Gastrocnemius medialis (tissue), 4 donors: ENCODE data around the gene CSNK2A1. TPM values are rescaled to one million over a fixed set of nuclear protein-coding genes. Genes with fewer than 3 reads are reported as not detected.

Source experiments
- ATAC-seq, 2 donors: fragments of 150-250 bp; one replicate each; pipeline ENCODE4 v1.9.1; 2016
- DNase-seq, 2 donors: peaks; one replicate each; pipeline ENCODE4 v3.0.0-alpha.2; 2019
- H3K27ac ChIP-seq, 4 donors: fragments of 200-600 bp; sonication (generic); 1 replicate in 1 of 4; 2 replicates in 3 of 4; pipeline ENCODE4 v1.5.1; 2016 to 2018; ENCODE audit warnings: mild to moderate bottlenecking in 2 of 4, moderate library complexity in 1 of 4
- H3K27me3 ChIP-seq, 3 donors: fragments of 200-600 bp; sonication (generic) in 2 of 3; 1 replicate in 1 of 3; 2 replicates in 2 of 3; pipeline versions ENCODE4 v1.5.1 to v1.6.0; 2016 to 2019; ENCODE audit warnings: mild to moderate bottlenecking in 1 of 3, moderate library complexity in 1 of 3
- H3K36me3 ChIP-seq, 2 donors: fragments of 200-600 bp; sonication (generic) in 1 of 2; one replicate each; pipeline ENCODE4 v1.5.1; 2017 to 2018
- H3K4me1 ChIP-seq, 2 donors: fragments of 200-600 bp; sonication (generic) in 1 of 2; one replicate each; pipeline ENCODE4 v1.5.1; 2016 to 2017; ENCODE audit warnings: mild to moderate bottlenecking in 2 of 2
- H3K4me3 ChIP-seq, 4 donors: fragments of 200-600 bp; sonication (generic) in 3 of 4; 1 replicate in 1 of 4; 2 replicates in 3 of 4; pipeline ENCODE4 v1.5.1; 2016 to 2019; ENCODE audit warnings: mild to moderate bottlenecking in 2 of 4
- H3K9me3 ChIP-seq, 3 donors: fragments of 200-600 bp; sonication (generic) in 2 of 3; 1 replicate in 1 of 3; 2 replicates in 2 of 3; pipeline ENCODE4 v1.5.1; 2016 to 2019
- POLR2A ChIP-seq, 2 donors: fragments of 450-650 bp; IDR thresholded peaks; one replicate each; pipeline ENCODE4 v1.6.1; 2017; ENCODE audit warnings: antibody characterized with exemption in 2 of 2, mild to moderate bottlenecking in 2 of 2, moderate library complexity in 2 of 2
- in situ Hi-C, 4 donors: fragments of 200-750 bp; cut with MboI; loops; one replicate each; pipeline versions ENCODE4 v1.15.0 to v1.8.0; 2017; ENCODE audit warnings: low sequenced_read_pairs in 4 of 4
- intact Hi-C: fragments of 100-400 bp; cut with DNase I; formaldehyde crosslinking; loops from one replicate; pipeline ENCODE4 v1.15.1; 2023; ENCODE audit warnings: low total_unique reads
- total RNA-seq, 4 donors: library from RNA; depleted of rRNA; stranded (reverse); fragments of >200 nt; gene quantifications; one replicate each; pipeline versions ENCODE4 v1.1.0 to v1.2.3, GENCODE V29; 2016
- TF ChIP-seq, protein P1 (sequence below), 5 experiments: fragments of 450-650 bp in 3 of 5; fragments of 200-600 bp in 2 of 5; sonication (generic) in 2 of 5; IDR thresholded peaks in 4 of 5; conservative IDR thresholded peaks in 1 of 5; 1 replicate in 4 of 5; 2 replicates in 1 of 5; pipeline ENCODE4 v1.5.1; 2016 to 2019; ENCODE audit warnings: antibody characterized with exemption in 5 of 5, mild to moderate bottlenecking in 3 of 5, moderate library complexity in 3 of 5

CSNK2A1 gene
- total RNA-seq, 4 donors from 2014 or later: 108 to 180 (median 157) TPM

DNA sequence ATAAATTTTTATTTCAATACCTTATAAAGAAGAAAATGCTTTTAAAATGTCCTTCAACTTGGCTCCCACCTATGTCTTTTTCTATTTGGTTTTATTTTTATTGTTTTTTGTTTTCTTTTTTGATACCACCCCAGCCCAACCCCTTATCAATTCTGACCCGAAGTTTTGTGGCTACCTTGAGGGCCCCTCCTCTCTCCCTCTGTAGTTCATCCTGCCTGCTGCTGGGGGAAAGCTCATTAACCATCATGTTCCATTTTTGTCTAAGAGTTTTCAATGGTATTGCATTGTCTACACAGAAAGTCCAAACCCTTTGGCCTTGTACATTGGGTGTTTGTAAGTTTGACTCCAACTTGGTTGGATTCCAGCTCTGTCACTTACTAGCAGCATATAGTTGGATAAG, 5.3 kb upstream of the CSNK2A1 start:
- intact Hi-C loops: loop anchor here (10.0 kb wide), 1 partner anchor 566 kb away; the partner anchor contains the start of gene PSMF1
- no peak for DNase-seq
- no peaks in the 10 kb centered on the region for H3K36me3 ChIP-seq
- H3K27ac ChIP-seq: no peak overlapping the region
- no peak for ATAC-seq
- peaks cover 4% of the 10 kb centered on the region in 2 donors for H3K4me1 ChIP-seq
- peaks cover 0 to 3% (median 0%) of the 10 kb centered on the region in 3 donors for H3K27me3 ChIP-seq
- in situ Hi-C loops: loop anchor here in 1 of 4 donors (10.0 kb wide), 1 partner anchor 106 kb away; the partner anchor contains the start of gene SRXN1
- no peak for TF ChIP-seq POLR2A (IDR thresholded peaks at IDR 0.05)
- TF ChIP-seq, protein P1, sequence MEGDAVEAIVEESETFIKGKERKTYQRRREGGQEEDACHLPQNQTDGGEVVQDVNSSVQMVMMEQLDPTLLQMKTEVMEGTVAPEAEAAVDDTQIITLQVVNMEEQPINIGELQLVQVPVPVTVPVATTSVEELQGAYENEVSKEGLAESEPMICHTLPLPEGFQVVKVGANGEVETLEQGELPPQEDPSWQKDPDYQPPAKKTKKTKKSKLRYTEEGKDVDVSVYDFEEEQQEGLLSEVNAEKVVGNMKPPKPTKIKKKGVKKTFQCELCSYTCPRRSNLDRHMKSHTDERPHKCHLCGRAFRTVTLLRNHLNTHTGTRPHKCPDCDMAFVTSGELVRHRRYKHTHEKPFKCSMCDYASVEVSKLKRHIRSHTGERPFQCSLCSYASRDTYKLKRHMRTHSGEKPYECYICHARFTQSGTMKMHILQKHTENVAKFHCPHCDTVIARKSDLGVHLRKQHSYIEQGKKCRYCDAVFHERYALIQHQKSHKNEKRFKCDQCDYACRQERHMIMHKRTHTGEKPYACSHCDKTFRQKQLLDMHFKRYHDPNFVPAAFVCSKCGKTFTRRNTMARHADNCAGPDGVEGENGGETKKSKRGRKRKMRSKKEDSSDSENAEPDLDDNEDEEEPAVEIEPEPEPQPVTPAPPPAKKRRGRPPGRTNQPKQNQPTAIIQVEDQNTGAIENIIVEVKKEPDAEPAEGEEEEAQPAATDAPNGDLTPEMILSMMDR (IDR thresholded peaks at IDR 0.05 in 4 of 5, conservative IDR thresholded peaks at IDR 0.05 in 1 of 5): no peak
- H3K4me3 ChIP-seq: no peak overlapping the region
- no peaks in the 10 kb centered on the region for H3K9me3 ChIP-seq

DNA sequence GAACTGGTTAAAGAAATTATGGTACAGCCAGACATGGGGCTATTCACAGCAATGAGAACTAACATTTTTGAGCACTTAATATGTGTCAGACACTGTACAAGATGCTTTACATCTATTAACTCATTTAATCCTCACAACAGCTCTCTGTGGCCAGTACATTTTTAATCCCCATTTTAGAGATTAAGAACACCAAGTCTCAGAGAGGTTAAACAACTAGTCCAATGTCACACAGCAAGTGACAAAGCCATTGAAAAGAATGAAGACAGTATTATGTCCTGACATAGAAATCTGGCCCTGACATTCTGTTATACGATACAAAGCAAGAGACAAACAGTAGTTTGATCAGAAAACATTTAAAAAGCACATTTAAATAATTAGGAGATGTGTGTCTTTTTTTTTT, 3.8 kb upstream of the CSNK2A1 start:
- H3K4me3 ChIP-seq: no peak overlapping the region
- in situ Hi-C loops: loop anchor here in 1 of 4 donors (10.0 kb wide), 1 partner anchor 107 kb away; the partner anchor contains the start of gene SRXN1
- no peak for DNase-seq
- intact Hi-C loops: loop anchor here (10.0 kb wide), 1 partner anchor 567 kb away; the partner anchor contains the start of gene PSMF1
- TF ChIP-seq, protein P1 (IDR thresholded peaks at IDR 0.05 in 4 of 5, conservative IDR thresholded peaks at IDR 0.05 in 1 of 5): no peak
- no peak for TF ChIP-seq POLR2A (IDR thresholded peaks at IDR 0.05)
- H3K27ac ChIP-seq: no peak overlapping the region
- H3K27me3 ChIP-seq: no peaks in the 10 kb centered on the region
- ATAC-seq: no peak
- H3K9me3 ChIP-seq: no peaks in the 10 kb centered on the region
- H3K36me3 ChIP-seq: no peaks in the 10 kb centered on the region
- H3K4me1 ChIP-seq: peaks cover 6 to 7% of the 10 kb centered on the region in 2 donors

DNA sequence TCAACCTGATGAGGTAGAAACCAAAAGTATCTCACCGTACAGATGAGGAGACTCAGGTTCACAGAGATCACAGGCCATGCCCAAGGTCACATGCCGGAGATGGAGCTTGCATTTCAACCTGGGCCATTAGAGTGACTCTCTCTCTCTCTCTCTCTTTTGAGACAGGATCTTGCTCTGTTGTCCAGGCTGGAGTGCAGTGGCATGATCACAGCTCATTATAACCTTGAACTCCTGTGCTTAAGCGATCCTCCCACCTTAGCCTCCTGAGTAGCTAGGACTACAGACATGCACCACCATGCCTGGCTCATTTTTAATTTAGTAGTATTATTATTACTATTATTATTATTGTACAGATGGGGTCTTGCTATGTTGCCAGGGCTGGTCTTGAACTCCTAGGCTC, 2.8 kb upstream of the CSNK2A1 start:
- TF ChIP-seq POLR2A (IDR thresholded peaks at IDR 0.05): no peak
- DNase-seq (no peak), ATAC-seq (no peak)
- in situ Hi-C loops: loop anchor here in 1 of 4 donors (10.0 kb wide), 1 partner anchor 108 kb away; the partner anchor contains the start of gene SRXN1
- Histone ChIP-seq H3K9me3 (no peaks in the 10 kb centered on the region), H3K27ac (no peak overlapping the region), H3K27me3 (no peaks in the 10 kb centered on the region), H3K36me3 (no peaks in the 10 kb centered on the region), H3K4me1 (peaks cover 16 to 18% of the 10 kb centered on the region in 2 donors), H3K4me3 (no peak overlapping the region)
- intact Hi-C loops: loop anchor here (10.0 kb wide), 1 partner anchor 568 kb away; the partner anchor contains the start of gene PSMF1

DNA sequence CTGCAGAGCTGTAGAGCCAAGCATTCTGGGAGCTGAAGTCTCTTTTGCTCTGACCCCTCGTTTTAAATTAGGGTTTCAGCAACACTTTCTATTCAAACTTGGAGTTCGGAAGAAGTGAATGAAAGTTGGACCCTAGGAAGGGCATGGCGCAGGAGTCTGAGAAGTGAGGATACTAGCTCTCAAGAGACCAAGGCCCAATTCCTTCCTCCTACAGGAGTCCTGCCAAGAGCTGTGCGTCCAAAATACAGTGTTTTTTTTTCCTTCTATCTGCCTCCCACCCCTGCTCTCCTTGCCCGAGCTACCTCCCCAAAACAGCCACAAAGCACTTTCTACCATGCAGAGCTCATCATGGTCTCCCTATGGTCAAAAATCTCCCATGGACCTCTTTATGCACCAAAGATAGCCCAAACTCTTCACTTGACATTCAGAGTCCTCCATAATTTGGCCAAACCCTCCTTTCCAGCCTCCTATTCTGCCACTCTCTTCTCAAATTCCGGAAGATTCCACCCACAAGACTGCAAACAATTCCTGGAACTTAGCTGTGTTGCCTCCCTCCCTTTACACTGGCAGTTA, 649 bp upstream of the CSNK2A1 start:
- Histone ChIP-seq H3K36me3 (no peaks in the 10 kb centered on the region), H3K4me3 (peak overlapping the region; percentile 77 to 100 (median 95)), H3K27me3 (no peaks in the 10 kb centered on the region), H3K9me3 (no peaks in the 10 kb centered on the region), H3K4me1 (peaks cover 29 to 33% of the 10 kb centered on the region in 2 donors), H3K27ac (peak overlapping the region; percentile 88 to 99 (median 96))
- intact Hi-C loops: loop anchor here (5.0 to 10.0 kb wide), 4 partner anchors 108 to 571 kb away; partner anchors contain the start of genes PSMF1, RBCK1 and SRXN1
- DNase-seq (no peak), ATAC-seq (no peak)
- in situ Hi-C loops: loop anchor here in 1 of 4 donors (10.0 kb wide), 1 partner anchor 111 kb away; the partner anchor contains the start of gene SRXN1
- TF ChIP-seq POLR2A (IDR thresholded peaks at IDR 0.05): no peak
- TF ChIP-seq, protein P1 (IDR thresholded peaks at IDR 0.05 in 4 of 5, conservative IDR thresholded peaks at IDR 0.05 in 1 of 5): no peak

DNA sequence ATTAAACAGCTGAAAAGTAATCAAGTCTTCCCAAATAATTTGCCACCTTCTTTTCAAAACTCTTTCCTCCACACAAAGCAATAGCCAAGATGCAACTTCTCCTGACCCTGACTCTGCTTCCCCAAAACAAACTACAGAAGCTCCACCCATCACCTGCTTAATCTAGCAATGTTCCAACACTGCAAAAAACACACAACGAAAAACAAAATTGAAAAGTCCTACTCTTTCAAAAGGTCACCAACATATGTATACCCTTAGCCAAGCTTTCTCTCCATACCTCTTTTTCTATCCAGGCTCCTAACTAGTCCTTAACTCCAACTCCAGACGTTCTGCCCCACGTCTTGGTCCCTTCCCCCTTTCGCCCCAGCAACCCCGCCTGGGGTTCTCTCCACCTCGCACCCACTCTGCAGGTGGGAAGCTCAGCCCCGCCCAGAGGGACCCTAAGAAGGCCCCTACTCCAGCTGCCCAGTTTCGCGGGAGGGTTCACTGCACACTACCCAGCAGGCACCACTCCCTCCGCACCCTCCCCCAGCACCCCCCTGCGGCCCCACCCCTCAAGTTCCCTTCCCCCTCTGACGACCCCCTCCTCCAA, 717 bp downstream of the CSNK2A1 start:
- Histone ChIP-seq H3K27ac (peak overlapping the region; percentile 88 to 99 (median 96)), H3K4me3 (peak overlapping the region; percentile 77 to 100 (median 95)), H3K36me3 (no peaks in the 10 kb centered on the region), H3K4me1 (peaks cover 29 to 33% of the 10 kb centered on the region in 2 donors), H3K27me3 (no peaks in the 10 kb centered on the region), H3K9me3 (no peaks in the 10 kb centered on the region)
- ATAC-seq (peak in 1 of 2 donors; percentile 2), DNase-seq (peak in 1 of 2 donors; percentile 27)
- TF ChIP-seq, protein P1 (IDR thresholded peaks at IDR 0.05 in 4 of 5, conservative IDR thresholded peaks at IDR 0.05 in 1 of 5): no peak
- no peak for TF ChIP-seq POLR2A (IDR thresholded peaks at IDR 0.05)
- intact Hi-C loops (loop anchor here (1.0 to 10.0 kb wide), 7 partner anchors 46 to 572 kb away; partner anchors contain the start of genes PSMF1, RBCK1, SRXN1 and TBC1D20), in situ Hi-C loops (loop anchor here in 1 of 4 donors (10.0 kb wide), 1 partner anchor 112 kb away; the partner anchor contains the start of gene SRXN1)
